ENCODE results near the gene SGCD.

- TF ChIP-seq CTCF (IDR thresholded peaks at IDR 0.05) = no peak
- TF ChIP-seq POLR2A (IDR thresholded peaks at IDR 0.05) = no peak
These were observed 426.9 kb downstream of the SGCD start for GRCh38 chr5:156753846-156754245.
